B cell (primary cell): ENCODE results near the gene MRPL24. TPM values are rescaled to one million over a fixed set of nuclear protein-coding genes. Genes with fewer than 3 reads are reported as not detected.

ENCODE experiments used
- ATAC-seq: fragments of 200-7000 bp; cut with Tn5 transposase; one replicate; pipeline ENCODE4 v1.10.0; 2021; ENCODE audit warnings: low read depth, mild to moderate bottlenecking, moderate number of reproducible peaks, moderate library complexity
- CTCF ChIA-PET: fragments of 350-600 bp; sonication (Branson Sonifier 250); formaldehyde crosslinking; loops from one replicate; lab custom pipeline; 2021; ENCODE audit warnings: antibody characterized with exemption, inconsistent platforms; lab: Charles Lee
- POLR2A ChIA-PET: fragments of 350-600 bp; sonication (Branson Sonifier 250); formaldehyde crosslinking; loops from one replicate; lab custom pipeline; 2021; ENCODE audit warnings: antibody characterized with exemption; lab: Charles Lee
- DNase-seq: peaks from one replicate; pipeline ENCODE4 v3.0.0; 2013
- H2AFZ ChIP-seq: 2 replicates; pipeline ENCODE4 v1.6.1; 2012; ENCODE audit warnings: mild to moderate bottlenecking, low read depth, low read length; ENCODE audit not compliant: insufficient read depth, poor library complexity, severe bottlenecking
- H3K27ac ChIP-seq, 2 donors: 1 replicate in 1 of 2; 2 replicates in 1 of 2; pipeline ENCODE4 v1.5.1; 2012 to 2013; ENCODE audit warnings: low read length in 2 of 2, mild to moderate bottlenecking in 2 of 2, moderate library complexity in 1 of 2
- H3K27me3 ChIP-seq, 4 experiments: fragments of 200-600 bp in 1 of 4; sonication (generic) in 1 of 4; replicated peaks in 1 of 4; 1 replicate in 2 of 4; 2 replicates in 2 of 4; pipeline versions ENCODE4 v1.6.1 to v1.7.0; 2013 to 2016; ENCODE audit warnings: low read length in 3 of 4, mild to moderate bottlenecking in 2 of 4, mixed read lengths in 1 of 4, moderate library complexity in 1 of 4; ENCODE audit not compliant: insufficient read depth in 4 of 4, control insufficient read depth in 3 of 4; ENCODE audit errors: control extremely low read depth in 1 of 4
- H3K36me3 ChIP-seq, 2 experiments: replicated peaks in 1 of 2; 1 replicate in 1 of 2; 2 replicates in 1 of 2; pipeline versions ENCODE4 v1.6.1 to v1.7.1; 2013; ENCODE audit warnings: low read length in 1 of 2; ENCODE audit not compliant: insufficient read depth in 2 of 2, control insufficient read depth in 1 of 2; ENCODE audit errors: control extremely low read depth in 1 of 2, extremely low read depth in 1 of 2
- H3K4me1 ChIP-seq, 2 donors: fragments of 200-600 bp in 1 of 2; sonication (generic) in 1 of 2; 1 replicate in 1 of 2; 2 replicates in 1 of 2; pipeline versions ENCODE4 v1.5.1 to v1.6.1; 2013 to 2017; ENCODE audit warnings: low read length in 2 of 2; ENCODE audit not compliant: control insufficient read depth in 2 of 2, insufficient read depth in 2 of 2
- H3K4me2 ChIP-seq: replicated peaks from 2 replicates; pipeline ENCODE3; 2012; ENCODE audit warnings: mild to moderate bottlenecking, low read depth, low read length; ENCODE audit not compliant: poor library complexity, severe bottlenecking
- H3K4me3 ChIP-seq, 5 experiments: fragments of 200-600 bp in 1 of 5; sonication (generic) in 1 of 5; 1 replicate in 3 of 5; 2 replicates in 2 of 5; pipeline versions ENCODE4 v1.5.1 to v1.7.0; 2011 to 2016; ENCODE audit warnings: low read length in 4 of 5, mild to moderate bottlenecking in 4 of 5, low read depth in 2 of 5, control low read depth in 1 of 5, moderate library complexity in 1 of 5; ENCODE audit not compliant: insufficient read depth in 1 of 5; ENCODE audit errors: control extremely low read depth in 1 of 5, extremely low read depth in 1 of 5
- H3K79me2 ChIP-seq: fragments of 200-600 bp; sonication (generic); one replicate; pipeline ENCODE4 v1.6.0; 2016; ENCODE audit warnings: low read length; ENCODE audit not compliant: control insufficient read depth, insufficient read depth
- H3K9ac ChIP-seq: fragments of 200-600 bp; sonication (generic); 2 replicates; pipeline ENCODE4 v1.6.1; 2017; ENCODE audit warnings: mild to moderate bottlenecking, low read length, moderate library complexity
- H3K9me3 ChIP-seq, 3 donors: one replicate each; pipeline versions ENCODE4 v1.6.1 to v1.7.1; 2013; ENCODE audit warnings: low read length in 2 of 3; ENCODE audit not compliant: control insufficient read depth in 2 of 3, insufficient read depth in 1 of 3; ENCODE audit errors: control extremely low read depth in 1 of 3
- H4K20me1 ChIP-seq: 2 replicates; pipeline ENCODE4 v1.6.0; 2012; ENCODE audit warnings: mild to moderate bottlenecking, low read length; ENCODE audit not compliant: insufficient read depth, control insufficient read depth, poor library complexity, severe bottlenecking
- H3K27ac Mint-ChIP-seq: one replicate; pipeline ENCODE4 v1.8.0; 2021; ENCODE audit warnings: mixed read lengths
- H3K27me3 Mint-ChIP-seq: one replicate; pipeline ENCODE4 v1.8.0; 2021; ENCODE audit warnings: mixed read lengths
- H3K4me1 Mint-ChIP-seq: one replicate; pipeline ENCODE4 v1.8.0; 2021; ENCODE audit warnings: mixed read lengths
- H3K4me3 Mint-ChIP-seq: one replicate; pipeline ENCODE4 v1.8.0; 2021; ENCODE audit warnings: mixed read lengths
- H3K9me3 Mint-ChIP-seq: one replicate; pipeline ENCODE4 v1.8.0; 2022; ENCODE audit warnings: mixed read lengths; ENCODE audit not compliant: insufficient read depth
- CTCF ChIP-seq: fragments of 200-600 bp; IDR thresholded peaks from one replicate; pipeline ENCODE4 v1.8.0; 2022; ENCODE audit warnings: antibody characterized with exemption, mild to moderate bottlenecking
- EZH2 ChIP-seq: IDR thresholded peaks from 2 replicates; pipeline ENCODE4 v1.6.1; 2012; ENCODE audit warnings: borderline replicate concordance, low read depth, mild to moderate bottlenecking, moderate library complexity, low read length; ENCODE audit not compliant: insufficient read depth, poor library complexity, severe bottlenecking
- WGBS: methylation state at CpG from one replicate; pipeline ENCODE4 v1.1.5; 2013; ENCODE audit warnings: missing lambda C conversion rate; ENCODE audit not compliant: insufficient coverage; 5-methylcytosine and 5-hydroxymethylcytosine counted together
- intact Hi-C: fragments of 100-400 bp; cut with micrococcal nuclease; formaldehyde crosslinking; loops from one replicate; pipeline ENCODE4 v1.10.0; 2022
- polyA plus RNA-seq: library from polyadenylated mRNA; depleted of rRNA; stranded (reverse); fragments of >200 nt; gene quantifications from 2 replicates; pipeline ENCODE4 v1.2.3, GENCODE V29; 2012
- total RNA-seq, 2 donors: library from RNA; stranded (reverse); fragments of 120-200 nt in 1 of 2; gene quantifications; 1 replicate in 1 of 2; 2 replicates in 1 of 2; pipeline versions ENCODE4 v1.2.3 to v1.2.4, GENCODE V29; 2013 to 2022

The MRPL24 gene
- total and polyA plus RNA-seq, 2 donors (not counting 1 experiment from before 2014, with no cell fraction given) = 34.6 to 39.4 TPM

DNA sequence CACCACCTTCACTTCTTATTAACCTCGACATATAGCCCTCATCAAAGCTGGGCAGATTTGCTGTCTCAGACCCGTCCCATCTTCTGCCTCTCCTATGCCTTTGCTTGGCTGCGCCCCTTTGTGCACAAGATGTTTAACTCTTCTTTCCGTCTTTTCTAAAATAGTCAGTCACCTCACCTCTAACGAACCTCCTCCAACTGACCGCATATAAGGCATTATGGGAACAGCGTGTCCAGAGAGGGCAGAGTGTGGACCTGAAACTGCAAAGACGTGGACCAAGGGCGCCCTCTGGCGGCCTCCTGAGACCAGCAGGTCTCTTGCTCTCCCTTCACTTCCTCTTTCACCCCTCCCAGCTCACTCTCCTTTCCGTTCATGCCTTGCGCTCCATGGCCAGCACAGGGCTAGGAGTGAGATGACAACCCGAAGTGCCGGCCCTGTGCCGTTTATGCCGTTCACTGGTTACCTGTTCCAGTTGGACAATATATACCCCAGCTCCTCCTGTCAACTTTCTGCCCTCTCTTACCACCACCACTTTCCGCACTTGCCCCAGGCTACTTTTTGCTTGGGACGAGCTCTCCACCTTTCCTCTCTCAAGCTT lies 15.1 kb downstream of the MRPL24 start:
- Mint-ChIP-seq H3K4me1 (peaks cover 26% of the 10 kb centered on the region), H3K4me3 (no peak overlapping the region), H3K27me3 (no peaks in the 10 kb centered on the region), H3K27ac (no peak overlapping the region), H3K9me3 (no peaks in the 10 kb centered on the region)
- Histone ChIP-seq H3K36me3 (peaks cover 0 to 45% of the 10 kb centered on the region in 2 experiments), H3K79me2 (peaks cover 63% of the 10 kb centered on the region), H3K9ac (peak overlapping the region; percentile 97), H4K20me1 (peaks cover 67% of the 10 kb centered on the region), H3K27me3 (no peaks in the 10 kb centered on the region), H2AFZ (peak overlapping the region; percentile 24), H3K4me3 (peak overlapping the region; percentile 9 to 98 (median 40)), H3K9me3 (no peaks in the 10 kb centered on the region), H3K27ac (peak overlapping the region in 1 of 2 donors; percentile 20), H3K4me2 (peak overlapping the region; percentile 81), H3K4me1 (peaks cover 40 to 48% of the 10 kb centered on the region in 2 donors)
- ChIA-PET CTCF (interaction anchor here (0.7 to 9.5 kb wide), 45 partner anchors 8 to 340 kb away, joined by 3 to 245 read pairs (median 5); partner anchors contain the start of genes CRABP2, HAPLN2, HDGF and INSRR), POLR2A (interaction anchor here (0.7 to 1.5 kb wide), 3 partner anchors 11 to 42 kb away, joined by 3 to 6 read pairs (median 3); partner anchors contain the start of gene PRCC)
- 16% methylated on average over 17 of the region's 18 CpGs for WGBS
- intact Hi-C loops = loop anchor here (1.0 to 5.0 kb wide), 3 partner anchors 36 to 223 kb away; partner anchors contain the start of gene MEF2D
- ATAC-seq = peak; percentile 31
- peak; percentile 90 for DNase-seq
- TF ChIP-seq CTCF (peak; percentile 96), EZH2 (no peak)

- H3K4me3 ChIP-seq = no peak overlapping the region
- H4K20me1 ChIP-seq = peaks cover 63% of the 10 kb centered on the region
- no peak overlapping the region for H3K4me2 ChIP-seq
- H3K36me3 ChIP-seq = peaks cover 0 to 49% of the 10 kb centered on the region in 2 experiments
- no peaks in the 10 kb centered on the region for H3K9me3 ChIP-seq
- TF ChIP-seq EZH2 (no peak), CTCF (no peak)
- CTCF ChIA-PET = interaction anchor here (0.8 to 9.5 kb wide), 4 partner anchors 15 to 36 kb away, joined by 3 to 245 read pairs (median 5); partner anchors contain the start of gene CRABP2
- no peaks in the 10 kb centered on the region for H3K9me3 Mint-ChIP-seq
- intact Hi-C loops = no loop called here
- ATAC-seq (no peak), DNase-seq (no peak)
- H3K27me3 Mint-ChIP-seq = no peaks in the 10 kb centered on the region
- peaks cover 46% of the 10 kb centered on the region for H3K79me2 ChIP-seq
- H3K9ac ChIP-seq = no peak overlapping the region
- H3K27ac Mint-ChIP-seq = no peak overlapping the region
- peaks cover 13% of the 10 kb centered on the region for H3K4me1 Mint-ChIP-seq
- H3K4me3 Mint-ChIP-seq = no peak overlapping the region
- no peak overlapping the region for H3K27ac ChIP-seq
- no peak overlapping the region for H2AFZ ChIP-seq
- H3K27me3 ChIP-seq = no peaks in the 10 kb centered on the region
- WGBS = 92% methylated on average over 2 of the region's 4 CpGs
- peaks cover 22 to 23% of the 10 kb centered on the region in 2 donors for H3K4me1 ChIP-seq
- POLR2A ChIA-PET = no interaction called here
Observed at GRCh38 chr1:156721535-156721934, 19.4 kb downstream of the MRPL24 start.
